GM19324 (cell line): ENCODE data around the gene THRSP.
A peak's percentile ranks its signal among the peaks of the same experiment; 100 is the strongest.
"Not testable (repeated sequence)": the region's sequence is repeated elsewhere in the genome, so short reads cannot be mapped to it uniquely, and the experiment has no call there.

Source experiments
- ATAC-seq: cut with Tn5 transposase; IDR thresholded peaks from one replicate; pipeline ENCODE4 v1.9.1; 2021; ENCODE audit warnings: mild to moderate bottlenecking, moderate library complexity; ENCODE audit not compliant: unreplicated experiment, low FRiP score

Gene THRSP

DNA sequence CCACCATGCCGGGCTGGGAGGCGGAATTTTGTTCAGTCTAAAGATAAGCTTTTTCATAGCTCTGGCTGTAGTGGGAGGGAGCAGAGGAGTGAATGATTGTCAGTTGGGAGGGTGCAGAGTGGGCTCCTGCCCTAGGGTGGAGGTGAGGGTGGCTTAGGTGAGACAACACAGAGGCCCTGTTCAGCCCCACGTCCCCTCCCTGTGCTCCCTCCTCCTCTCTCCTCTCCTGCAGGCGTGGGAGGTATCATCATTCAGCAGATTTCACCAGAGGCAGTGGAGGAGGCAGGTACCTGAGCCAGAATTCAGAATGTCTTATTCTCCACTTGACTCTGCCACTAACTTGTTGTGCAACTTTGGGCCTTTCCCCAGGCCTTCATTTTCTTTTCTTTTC lies 1.7 kb upstream of the THRSP start:
- no peak for ATAC-seq

GRCh38 chr11:78062671-78063070 lies 990 bp upstream of the THRSP start:
- no peak for ATAC-seq

- no peak for ATAC-seq
Observed at GRCh38 chr11:78065203-78065602, 1.5 kb downstream of the THRSP start.

GRCh38 chr11:78066471-78066870 lies 2.8 kb downstream of the THRSP start:
- ATAC-seq, result no peak

DNA sequence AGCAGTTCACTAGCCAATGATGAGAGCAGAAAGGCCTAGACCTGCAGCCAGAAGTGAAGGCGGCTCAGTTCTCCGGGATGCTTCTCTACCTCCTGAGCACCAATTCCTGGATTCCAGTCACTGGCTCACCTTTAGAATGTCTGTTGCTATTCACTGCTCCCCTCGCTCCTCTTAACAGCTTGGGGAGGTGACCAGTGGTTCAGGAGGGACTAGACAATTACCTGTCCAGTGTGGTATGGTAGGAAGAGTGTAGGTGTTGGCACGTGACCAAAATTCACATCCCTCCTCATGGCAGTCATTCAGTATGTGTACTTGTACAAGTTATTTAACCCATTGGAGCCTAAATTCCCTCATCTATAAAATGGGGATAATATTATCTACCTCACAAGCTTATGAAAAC lies 4.0 kb downstream of the THRSP start:
- no peak for ATAC-seq

GRCh38 chr11:78069465-78069864 lies 5.8 kb downstream of the THRSP start:
- ATAC-seq, result no peak

DNA sequence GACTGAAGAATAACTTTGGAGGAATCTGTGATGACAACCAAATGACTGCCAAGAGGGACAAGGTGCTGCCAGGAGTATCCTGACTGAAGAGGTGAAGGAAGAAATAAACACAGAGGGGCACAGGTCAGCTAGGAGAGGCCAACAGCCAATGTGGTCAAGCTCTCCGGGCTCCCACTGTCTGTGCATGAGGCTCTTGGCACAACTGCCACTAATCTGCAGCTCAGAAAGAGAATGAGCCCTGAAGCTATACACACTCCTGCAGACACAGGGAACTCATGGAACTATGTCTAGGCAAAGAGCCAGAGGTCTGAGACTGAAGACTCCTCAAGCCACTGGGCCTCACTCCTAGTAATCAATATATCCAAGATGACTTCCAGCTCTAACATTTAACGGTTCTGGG lies 7.0 kb downstream of the THRSP start:
- no peak for ATAC-seq

GRCh38 chr11:78071717-78072116 lies 8.1 kb downstream of the THRSP start:
- no peak for ATAC-seq

- ATAC-seq, result no peak
Observed at GRCh38 chr11:78072455-78072854, 8.8 kb downstream of the THRSP start.

- no peak for ATAC-seq
Observed at GRCh38 chr11:78074756-78075155, 11.1 kb downstream of the THRSP start.

GRCh38 chr11:78076733-78077403 lies 13.2 kb downstream of the THRSP start:
- ATAC-seq, result no peak

DNA sequence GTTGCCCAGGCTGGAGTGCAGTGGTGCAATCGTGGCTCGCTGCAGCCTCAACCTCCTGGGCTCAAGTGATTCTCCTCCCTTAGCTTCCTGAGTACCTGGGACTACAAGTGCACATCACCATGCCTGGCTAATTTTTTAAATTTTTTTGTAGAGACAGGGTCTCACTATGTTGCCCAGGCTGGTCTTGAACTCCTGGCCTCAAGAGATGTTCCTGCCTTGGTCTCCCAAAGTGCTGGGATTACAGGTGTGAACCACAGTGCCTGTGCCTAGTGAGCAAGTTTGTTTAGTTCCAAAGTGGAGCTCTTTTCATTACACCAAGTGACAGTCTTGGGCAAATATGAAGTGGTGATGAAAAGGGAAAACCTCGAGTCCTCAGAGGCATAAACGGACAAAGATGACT lies 13.9 kb downstream of the THRSP start:
- not testable (repeated sequence) for ATAC-seq

DNA sequence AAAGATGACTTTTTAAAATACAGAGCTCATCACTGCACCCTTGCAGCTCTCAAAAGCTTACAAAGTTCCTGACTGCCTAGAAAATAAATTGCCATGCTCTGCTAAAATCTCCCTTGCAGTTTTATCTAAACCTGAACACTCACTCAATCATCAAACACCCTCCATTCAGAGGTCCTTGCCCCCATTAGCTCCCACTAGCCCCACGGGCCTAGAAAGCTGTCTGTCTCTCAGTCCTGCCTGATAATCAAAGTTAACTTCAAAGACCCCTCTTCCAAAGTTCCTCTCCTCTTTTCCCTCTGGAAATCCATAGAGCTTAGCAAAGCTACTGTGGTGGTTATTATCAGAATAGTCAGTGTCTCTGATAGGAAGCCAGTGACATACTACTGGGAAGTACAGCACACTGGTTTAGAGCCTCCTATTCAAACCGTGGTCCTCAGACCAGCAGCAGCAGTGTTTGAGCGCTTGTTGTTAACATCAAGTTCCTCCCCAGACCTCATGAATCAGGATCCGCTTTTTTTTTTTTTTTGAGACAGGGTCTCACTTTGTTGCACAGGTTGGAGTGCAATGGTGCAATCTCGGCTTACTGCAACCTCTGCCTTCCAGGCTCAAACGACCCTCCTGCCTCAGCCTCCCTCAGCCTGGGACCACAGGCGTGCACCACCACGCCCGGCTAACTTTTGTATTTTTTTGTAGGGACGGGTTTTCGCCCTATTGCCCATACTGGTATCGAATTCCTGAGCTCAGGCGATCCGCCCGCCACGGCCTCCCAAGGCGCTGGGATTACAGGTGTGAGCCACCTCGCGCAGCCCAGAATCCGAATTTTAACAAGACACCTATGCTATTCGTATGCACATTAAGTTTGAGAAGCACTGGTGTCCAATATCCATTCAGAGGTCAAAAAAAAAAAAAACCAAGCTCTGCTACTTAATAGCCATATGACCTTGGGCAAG lies 14.8 kb downstream of the THRSP start:
- ATAC-seq, result no peak

DNA sequence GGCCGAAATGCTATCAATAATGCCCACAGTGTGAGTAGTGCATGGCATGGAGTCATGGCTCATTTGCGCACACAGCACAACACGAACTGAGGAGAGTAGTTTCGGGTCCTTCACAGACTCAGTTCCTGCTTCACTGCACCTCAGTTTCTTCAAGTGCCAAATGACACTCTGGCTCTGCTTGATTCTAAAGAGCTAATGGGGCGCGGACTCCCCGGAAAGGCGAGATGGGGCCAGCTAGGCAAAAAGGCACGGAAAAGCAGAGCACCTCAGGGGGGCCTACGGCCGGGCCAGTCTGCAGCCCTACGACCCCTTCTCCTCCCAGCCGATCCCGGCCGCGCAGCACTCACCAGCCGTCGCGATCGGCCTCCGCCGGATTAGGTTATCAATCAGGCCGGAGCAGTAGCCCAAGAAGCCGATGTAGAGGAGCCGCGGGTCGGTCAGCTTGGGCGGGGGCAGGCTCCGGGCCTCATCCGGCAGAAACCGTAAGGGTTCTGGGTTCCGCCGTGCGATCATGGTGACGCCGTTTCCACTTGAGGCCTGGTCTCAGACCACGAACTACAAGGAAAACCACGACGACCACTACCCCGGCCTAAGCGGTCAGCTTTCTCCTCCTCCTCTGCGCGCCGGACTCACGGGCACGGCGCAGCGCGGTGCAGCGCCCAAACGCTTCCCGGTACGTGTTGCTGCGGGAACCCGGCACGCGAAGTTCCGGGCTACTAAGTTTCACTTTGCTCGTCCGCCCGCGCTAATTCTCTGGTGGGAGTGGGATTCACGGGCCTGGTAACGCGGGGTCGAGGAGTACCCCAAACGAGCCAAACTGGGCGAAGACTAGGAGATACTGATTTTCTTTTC lies 15.8 kb downstream of the THRSP start, which contains the start of gene NDUFC2:
Gene NDUFC2 (minus strand): TSS at position 631 of the 852 bp plus-strand sequence. CDS start 118 bp downstream, at position 513.
- peak; percentile 74 for ATAC-seq

DNA sequence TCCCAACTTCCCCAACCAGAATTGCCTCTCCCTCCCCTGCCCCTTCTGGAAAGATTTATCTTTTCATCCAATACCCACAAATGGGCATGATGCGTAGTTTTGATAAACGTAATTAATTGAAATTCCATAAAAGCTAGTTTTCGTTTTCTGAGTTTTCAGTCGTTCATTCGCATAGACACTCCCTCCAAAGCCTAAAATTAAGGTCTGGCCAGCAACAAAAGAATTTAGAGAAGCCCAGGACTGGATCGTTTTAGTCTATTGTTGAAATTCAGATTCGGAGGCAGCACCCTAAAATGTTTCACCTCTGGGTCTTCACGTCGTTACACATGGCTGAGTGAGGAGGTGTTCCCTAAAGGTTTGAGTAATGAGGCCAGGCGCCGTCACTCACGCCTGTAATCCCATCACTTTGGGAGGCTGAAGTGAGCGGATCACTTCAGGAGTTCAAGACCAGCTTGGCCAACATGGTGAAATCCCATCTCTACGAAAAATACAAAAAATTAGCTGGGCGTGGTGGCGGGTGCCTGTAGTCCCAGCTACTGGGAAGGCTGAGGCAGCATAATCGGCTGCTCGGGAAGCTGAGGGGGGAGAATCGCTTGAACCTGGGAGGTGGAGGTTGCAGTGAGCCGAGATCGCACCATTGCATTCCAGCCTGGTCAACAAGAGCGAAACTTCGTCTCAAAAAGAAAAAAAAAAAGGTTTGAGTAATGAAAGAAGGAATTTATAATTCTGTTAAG lies 16.6 kb downstream of the THRSP start:
- ATAC-seq, result no peak

DNA sequence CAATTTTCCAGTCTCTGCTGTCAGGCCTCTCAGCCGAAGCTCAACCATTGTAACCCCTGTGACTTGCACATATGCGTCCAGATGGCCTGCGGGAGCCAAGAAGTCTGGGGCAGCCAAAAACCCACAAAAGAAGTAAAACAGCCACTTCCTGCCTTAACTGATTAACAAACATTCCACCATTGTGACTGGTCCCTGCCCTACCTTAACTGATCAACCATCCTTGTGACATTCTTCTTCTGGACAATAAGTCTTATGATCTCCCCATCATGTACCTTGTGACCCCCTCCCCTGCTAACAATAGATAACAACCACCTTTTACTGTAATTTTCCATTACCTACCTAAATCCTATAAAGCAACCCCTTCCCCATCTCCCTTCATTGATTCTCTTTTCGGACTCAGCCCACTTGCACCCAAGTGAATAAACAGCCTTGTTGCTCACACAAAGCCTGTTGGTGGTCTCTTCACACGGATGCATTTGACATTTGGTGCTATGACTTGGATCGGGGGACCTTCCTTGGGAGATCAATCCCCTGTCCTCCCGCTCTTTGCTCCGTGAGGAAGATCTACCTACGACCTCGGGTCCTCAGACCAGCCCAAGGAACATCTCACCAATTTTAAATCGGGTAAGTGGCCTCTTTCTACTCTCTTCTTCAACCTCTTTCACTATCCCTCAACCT lies 17.3 kb downstream of the THRSP start:
- ATAC-seq, result no peak

- no peak for ATAC-seq
Observed at GRCh38 chr11:78081583-78081982, 17.9 kb downstream of the THRSP start.

- no peak for ATAC-seq
Observed at GRCh38 chr11:78082146-78082545, 18.5 kb downstream of the THRSP start.

DNA sequence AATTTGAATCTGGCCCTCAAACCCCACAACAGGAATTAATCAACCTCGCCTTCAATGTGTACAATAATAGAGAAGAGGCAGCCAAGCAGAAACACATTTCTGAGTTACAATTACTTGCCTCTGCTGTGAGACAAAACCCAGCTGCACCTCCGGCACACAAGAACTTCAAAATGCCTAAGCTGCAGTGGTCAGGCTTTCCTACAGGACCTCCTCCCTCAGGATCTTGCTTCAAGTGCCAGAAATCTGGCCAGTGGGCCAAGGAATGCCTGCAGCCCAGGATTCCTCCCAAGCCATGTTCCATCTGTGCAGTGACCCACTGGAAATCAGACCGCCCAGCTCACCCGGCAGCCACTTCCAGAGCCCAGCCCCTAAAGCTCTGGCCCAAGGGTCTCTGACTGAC lies 19.4 kb downstream of the THRSP start:
- no peak for ATAC-seq

GRCh38 chr11:78084506-78084905 lies 20.8 kb downstream of the THRSP start:
- not testable (repeated sequence) for ATAC-seq
